HepG2 (cell line): Measurements from ENCODE around the gene LDLRAD4. TPM values are rescaled to one million over a fixed set of nuclear protein-coding genes. Genes with fewer than 3 reads are reported as not detected.

Experiments used
- ATAC-seq: fragments of 200-7000 bp; cut with Tn5 transposase; 3 replicates; pipeline ENCODE4 v1.9.1; 2020; ENCODE audit warnings: mild to moderate bottlenecking, moderate library complexity
- BruUV-seq: library from RNA; stranded (reverse); fragments of 400-500 nt; replicated peaks from 2 replicates; lab custom pipeline; 2021; lab: Mats Ljungman, UMichigan
- CTCF ChIA-PET: fragments of 300-600 bp; formaldehyde crosslinking; extraction: SDS; loops from one replicate; lab custom pipeline; 2021; ENCODE audit warnings: low total read pairs, inconsistent platforms, low intra/inter-chr PET ratio; lab: Yijun Ruan, JAX
- POLR2A ChIA-PET: fragments of 350-600 bp; sonication (Branson Sonifier 250); formaldehyde crosslinking; loops from one replicate; lab custom pipeline; 2020; ENCODE audit warnings: antibody characterized with exemption, inconsistent platforms; lab: Yijun Ruan, JAX
- DNase-seq: peaks from one replicate; pipeline ENCODE4 v3.0.0-alpha.2; 2015; ENCODE audit warnings: low spot score
- FAIRE-seq: peaks from 3 replicates; lab custom pipeline; 2011; peaks lifted over from hg19 to GRCh38; lab: Jason Lieb, UNC
- H2AFZ ChIP-seq: one replicate; pipeline ENCODE4 v1.6.1; 2011; ENCODE audit warnings: low read length, inconsistent platforms
- H3K27ac ChIP-seq: fragments of 300-600 bp; 3 replicates; pipeline ENCODE4 v1.8.0; 2011; ENCODE audit warnings: mixed run types, mild to moderate bottlenecking, mixed read lengths, low read length, inconsistent platforms; ENCODE audit not compliant: insufficient read depth; ENCODE audit errors: extremely low read length
- H3K27me3 ChIP-seq, 2 experiments: fragments of 200-600 bp in 1 of 2; 2 replicates in 1 of 2; 3 replicates in 1 of 2; pipeline versions ENCODE4 v1.6.0 to v1.8.0; 2011; ENCODE audit warnings: low read length in 2 of 2, mild to moderate bottlenecking in 2 of 2, moderate library complexity in 2 of 2, inconsistent platforms in 1 of 2; ENCODE audit not compliant: insufficient read depth in 2 of 2, control insufficient read depth in 1 of 2
- H3K36me3 ChIP-seq, 2 experiments: fragments of 200-600 bp in 1 of 2; replicated peaks in 1 of 2; 2 replicates in 1 of 2; 3 replicates in 1 of 2; pipeline versions ENCODE4 v1.5.1 to v1.8.0; 2011; ENCODE audit warnings: low read length in 2 of 2, inconsistent platforms in 1 of 2; ENCODE audit not compliant: insufficient read depth in 2 of 2, control insufficient read depth in 1 of 2
- H3K4me1 ChIP-seq: 2 replicates; pipeline ENCODE4 v1.5.1; 2012; ENCODE audit warnings: low read length, inconsistent platforms; ENCODE audit not compliant: insufficient read depth
- H3K4me2 ChIP-seq: 2 replicates; pipeline ENCODE4 v1.6.0; 2011; ENCODE audit warnings: low read depth, low read length, inconsistent platforms
- H3K4me3 ChIP-seq, 3 experiments: fragments of 200-600 bp in 1 of 3; sonication (generic), shearing (Covaris generic) in 1 of 3; replicated peaks in 1 of 3; 2 replicates each; pipeline ENCODE4 v1.5.1; 2011 to 2016; ENCODE audit warnings: low read length in 3 of 3, inconsistent platforms in 2 of 3, low read depth in 2 of 3, mild to moderate bottlenecking in 2 of 3, control low read depth in 1 of 3, mixed read lengths in 1 of 3; ENCODE audit not compliant: insufficient read depth in 1 of 3
- H3K79me2 ChIP-seq: one replicate; pipeline ENCODE4 v1.6.1; 2011; ENCODE audit warnings: low read length, inconsistent platforms; ENCODE audit not compliant: insufficient read depth
- H3K9ac ChIP-seq: 2 replicates; pipeline ENCODE4 v1.6.0; 2011; ENCODE audit warnings: mild to moderate bottlenecking, low read depth, low read length, inconsistent platforms; ENCODE audit not compliant: insufficient read depth
- H3K9me3 ChIP-seq: 2 replicates; pipeline ENCODE4 v1.5.1; 2012; ENCODE audit warnings: mild to moderate bottlenecking, low read length
- H4K20me1 ChIP-seq: 2 replicates; pipeline ENCODE4 v1.6.0; 2011; ENCODE audit warnings: inconsistent platforms, mild to moderate bottlenecking, low read length, moderate library complexity; ENCODE audit not compliant: insufficient read depth
- CCAR2 ChIP-seq: fragments of 200-400 bp; formaldehyde crosslinking; optimal IDR thresholded peaks from 2 replicates; pipeline ENCODE3; 2018; ENCODE audit warnings: low read depth, mild to moderate bottlenecking, low read length, moderate library complexity
- MAFF ChIP-seq: IDR thresholded peaks from 2 replicates; pipeline ENCODE4 v1.6.1; 2011; ENCODE audit warnings: low read depth, low read length, improper control_type of control experiment
- NBN ChIP-seq: fragments of 450-650 bp; conservative IDR thresholded peaks from 2 replicates; pipeline ENCODE4 v1.6.1; 2017
- PAF1 ChIP-seq: IDR thresholded peaks from 2 replicates; pipeline ENCODE4 v1.6.1; 2016; ENCODE audit warnings: missing genetic modification reagents, missing compliant biosample characterization
- PRDM10 ChIP-seq: sonication (generic); formaldehyde crosslinking; IDR thresholded peaks from 2 replicates; pipeline ENCODE4 v1.4.0; 2020; ENCODE audit warnings: low read depth, missing genetic modification reagents
- TBX2 ChIP-seq: sonication (generic); formaldehyde crosslinking; IDR thresholded peaks from 2 replicates; pipeline ENCODE4 v1.5.0; 2020; ENCODE audit warnings: missing genetic modification reagents, mild to moderate bottlenecking, borderline replicate concordance
- WGBS: methylation state at CpG from one replicate; pipeline ENCODE4 v1.1.6; 2017; ENCODE audit warnings: low lambda C conversion rate; 5-methylcytosine and 5-hydroxymethylcytosine counted together
- in situ Hi-C: cut with HindIII; loops from 2 replicates; pipeline ENCODE4 v1.10.0; 2017; ENCODE audit warnings: low pct_unique_long_range_greater_than_20kb; ENCODE audit not compliant: extremely low pct_ligation_motif_present
- intact Hi-C: fragments of 100-400 bp; cut with micrococcal nuclease; formaldehyde crosslinking; loops from one replicate; pipeline ENCODE4 v1.10.0; 2022; ENCODE audit not compliant: unreplicated experiment
- polyA plus RNA-seq, 8 experiments: library from polyadenylated mRNA; depleted of rRNA in 3 of 8; stranded (reverse) in 7 of 8; unstranded in 1 of 8; fragments of >200 nt; fragmentation: Illumina TruSeq in 4 of 8; extraction: Trizol in 4 of 8; gene quantifications; 2 replicates each; pipeline versions ENCODE4 v1.2.1 to v1.2.3, GENCODE V29; 2011 to 2016; ENCODE audit warnings: low read depth in 4 of 8, missing spikeins in 1 of 8, mixed read lengths in 1 of 8; ENCODE audit not compliant: insufficient read depth in 1 of 8
- total RNA-seq, 5 experiments: library from RNA; depleted of rRNA; stranded (reverse); fragments of >200 nt; fragmentation: Illumina TruSeq; extraction: Trizol; gene quantifications; 2 replicates each; pipeline ENCODE4 v1.2.3, GENCODE V29; 2016; ENCODE audit warnings: low read depth in 1 of 5

Gene LDLRAD4
- total and polyA plus RNA-seq, 2 of the 13 experiments (the other 11 are each of a cell fraction or from before 2014, with no cell fraction given) = 13.6 to 20.9 TPM

- BruUV-seq = no TSS peak
- ATAC-seq (no peak), DNase-seq (no peak), FAIRE-seq (no peak)
- Histone ChIP-seq H3K4me3 (no peak overlapping the region), H3K4me2 (no peak overlapping the region), H3K9me3 (no peaks in the 10 kb centered on the region), H3K27me3 (no peaks in the 10 kb centered on the region), H3K9ac (no peak overlapping the region), H3K36me3 (no peaks in the 10 kb centered on the region), H3K79me2 (no peaks in the 10 kb centered on the region), H3K27ac (no peak overlapping the region), H2AFZ (no peak overlapping the region), H3K4me1 (no peaks in the 10 kb centered on the region), H4K20me1 (peaks cover 3% of the 10 kb centered on the region; the same call in 1 of the 2 replicates)
- intact Hi-C loops (loop anchor here (5.0 kb wide), 3 partner anchors 74 to 244 kb away; partner anchors contain the start of genes FAM210A and RNMT), in situ Hi-C loops (loop anchor here (5.0 to 25.0 kb wide), 2 partner anchors 69 to 229 kb away; no protein-coding TSS in a partner anchor)
- ChIA-PET POLR2A (no interaction called here), CTCF (interaction anchor here (1.6 to 1.9 kb wide), 2 partner anchors 71 to 242 kb away, joined by 6 to 9 read pairs; no protein-coding TSS in a partner anchor)
- TF ChIP-seq TBX2 (CRISPR knock-in tag) (no peak), NBN (no peak), PAF1 (CRISPR knock-in tag) (no peak)
- 38% methylated on average over 2 of the region's 6 CpGs for WGBS
Measured at GRCh38 chr18:13558790-13559189, 340.2 kb downstream of the LDLRAD4 start.

- ChIA-PET POLR2A (no interaction called here), CTCF (no interaction called here)
- in situ Hi-C loops (loop anchor here (5.0 to 25.0 kb wide), 2 partner anchors 68 to 228 kb away; no protein-coding TSS in a partner anchor), intact Hi-C loops (loop anchor here (5.0 kb wide), 3 partner anchors 73 to 243 kb away; partner anchors contain the start of genes FAM210A and RNMT)
- H3K9me3 ChIP-seq = no peaks in the 10 kb centered on the region
- H3K36me3 ChIP-seq = no peaks in the 10 kb centered on the region
- H3K9ac ChIP-seq = no peak overlapping the region
- no peaks in the 10 kb centered on the region for H3K79me2 ChIP-seq
- H3K27me3 ChIP-seq = no peaks in the 10 kb centered on the region
- 92% methylated on average over 4 of the region's 4 CpGs for WGBS
- ATAC-seq = no peak
- no peak for DNase-seq
- H3K4me2 ChIP-seq = no peak overlapping the region
- no peaks in the 10 kb centered on the region for H3K4me1 ChIP-seq
- H3K27ac ChIP-seq = no peak overlapping the region
- no peak for FAIRE-seq
- H2AFZ ChIP-seq = no peak overlapping the region
- no peak overlapping the region for H3K4me3 ChIP-seq
- BruUV-seq = no TSS peak
- peaks cover 3% of the 10 kb centered on the region; the same call in 1 of the 2 replicates for H4K20me1 ChIP-seq
- TF ChIP-seq MAFF (no peak), PRDM10 (no peak), CCAR2 (no peak)
- TF ChIP-seq, all 625 proteins: peak for 0
Measured at GRCh38 chr18:13559754-13560153, 341.2 kb downstream of the LDLRAD4 start.
